ENCODE data around the gene KRTAP9-8. TPM values are rescaled to one million over a fixed set of nuclear protein-coding genes. Genes with fewer than 3 reads are reported as not detected.

KRTAP9-8 gene
- total and polyA plus RNA-seq, 2 of the 13 experiments (the other 11 are each of a cell fraction or from before 2014, with no cell fraction given), result not detected

GRCh38 chr17:41223821-41224220 is 14.0 kb upstream of the KRTAP9-8 start (continued):
- TF ChIP-seq DRAP1 (CRISPR knock-in tag; IDR thresholded peaks at IDR 0.05), result no peak

GRCh38 chr17:41226051-41226450 is 11.7 kb upstream of the KRTAP9-8 start:
- ATAC-seq, result no peak
- CTCF ChIA-PET (ENCODE audit: low intra/inter-chr PET ratio, low total read pairs), result no interaction called here
- H3K36me3 ChIP-seq (replicated peaks in 1 of 2; ENCODE audit: control insufficient read depth in 1 of 2, insufficient read depth in 2 of 2, low read length in 2 of 2), result no peaks in the 10 kb centered on the region
- H3K9me3 ChIP-seq (ENCODE audit: low read length), result no peaks in the 10 kb centered on the region
- no TSS peak for BruUV-seq (replicated peaks)
- no peaks in the 10 kb centered on the region for H3K4me1 ChIP-seq (ENCODE audit: insufficient read depth, low read length)
- no peak overlapping the region for H2AFZ ChIP-seq (ENCODE audit: low read length)
- FAIRE-seq, result no peak
- H4K20me1 ChIP-seq (ENCODE audit: insufficient read depth, low read length), result no peaks in the 10 kb centered on the region
- no peak overlapping the region for H3K9ac ChIP-seq (ENCODE audit: insufficient read depth, low read depth, low read length)
- in situ Hi-C loops (cut with HindIII; ENCODE audit: extremely low pct_ligation_motif_present, low pct_unique_long_range_greater_than_20kb) (no loop called here), intact Hi-C loops (cut with micrococcal nuclease; ENCODE audit: unreplicated experiment) (no loop called here)
- no peak for TF ChIP-seq ZC3H4 (CRISPR knock-in tag; IDR thresholded peaks at IDR 0.05; ENCODE audit: borderline replicate concordance)
- TF ChIP-seq ZEB1 (IDR thresholded peaks at IDR 0.05; ENCODE audit: insufficient replicate concordance, low read depth), result no peak
- no peak for TF ChIP-seq HBP1 (CRISPR knock-in tag; IDR thresholded peaks at IDR 0.05; ENCODE audit: low read depth)
- TF ChIP-seq ZHX2 (IDR thresholded peaks at IDR 0.05; ENCODE audit: low read depth), result no peak
- no peak for TF ChIP-seq ZHX2 (CRISPR knock-in tag; IDR thresholded peaks at IDR 0.05; ENCODE audit: borderline replicate concordance)
- TF ChIP-seq ZNF251 (CRISPR knock-in tag; IDR thresholded peaks at IDR 0.05), result no peak
- TF ChIP-seq SNAPC5 (CRISPR knock-in tag; IDR thresholded peaks at IDR 0.05; ENCODE audit: borderline replicate concordance), result no peak
- TF ChIP-seq DMAP1 (CRISPR knock-in tag; IDR thresholded peaks at IDR 0.05), result no peak
- no peak for TF ChIP-seq RFXAP (CRISPR knock-in tag; IDR thresholded peaks at IDR 0.05; ENCODE audit: borderline replicate concordance)
- no peak for TF ChIP-seq ZNF121 (CRISPR knock-in tag; IDR thresholded peaks at IDR 0.05)
- no peak for TF ChIP-seq HNRNPLL (IDR thresholded peaks at IDR 0.05; ENCODE audit: low read depth, low read length, poor library complexity, severe bottlenecking)
- no peak for TF ChIP-seq ZBTB46 (CRISPR knock-in tag; IDR thresholded peaks at IDR 0.05; ENCODE audit: borderline replicate concordance)
- POLR2A ChIA-PET, result no interaction called here
- no peak for DNase-seq (ENCODE audit: low spot score)
- no peaks in the 10 kb centered on the region for H3K79me2 ChIP-seq (ENCODE audit: insufficient read depth, low read length)
- WGBS (ENCODE audit: low lambda C conversion rate), result 33% methylated on average over 6 of the region's 6 CpGs
- no peaks in the 10 kb centered on the region; a peak in 3 of 5 replicates for H3K27me3 ChIP-seq (ENCODE audit: control insufficient read depth in 1 of 2, insufficient read depth in 2 of 2, low read length in 2 of 2)
- H3K4me2 ChIP-seq (ENCODE audit: low read depth, low read length), result no peak overlapping the region
- no peak overlapping the region for H3K27ac ChIP-seq (ENCODE audit: extremely low read length, insufficient read depth, low read length)
- H3K4me3 ChIP-seq (replicated peaks in 1 of 3; ENCODE audit: insufficient read depth in 1 of 3, low read depth in 2 of 3, low read length in 3 of 3), result no peak overlapping the region
